GM18867 (cell line): ENCODE data around the gene BTD.
"Not testable (repeated sequence)": the region's sequence is repeated elsewhere in the genome, so short reads cannot be mapped to it uniquely, and the experiment has no call there.

Experiments
- ATAC-seq: cut with Tn5 transposase; IDR thresholded peaks from one replicate; pipeline ENCODE4 v1.9.1; 2021; ENCODE audit warnings: mild to moderate bottlenecking, moderate library complexity; ENCODE audit not compliant: unreplicated experiment

BTD gene

DNA sequence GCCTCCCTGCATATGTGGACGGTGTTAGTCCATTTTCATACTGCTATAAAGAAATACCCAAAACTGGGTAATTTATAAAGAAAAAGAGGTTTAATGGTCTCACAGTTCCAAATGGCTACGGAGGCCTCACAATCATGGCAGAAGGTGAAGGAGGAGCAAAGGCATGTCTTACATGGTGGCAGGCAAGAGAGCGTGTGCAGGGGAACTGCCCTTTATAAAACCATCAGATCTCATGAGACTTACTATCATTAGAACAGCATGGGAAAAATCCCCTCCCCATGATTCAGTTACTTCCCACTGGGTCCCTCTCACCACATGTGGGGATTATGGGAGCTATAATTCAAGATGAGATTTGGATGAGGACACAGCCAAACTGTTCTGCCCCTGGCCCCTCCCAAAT is 1.3 kb downstream of the BTD start:
- not testable (repeated sequence) for ATAC-seq

DNA sequence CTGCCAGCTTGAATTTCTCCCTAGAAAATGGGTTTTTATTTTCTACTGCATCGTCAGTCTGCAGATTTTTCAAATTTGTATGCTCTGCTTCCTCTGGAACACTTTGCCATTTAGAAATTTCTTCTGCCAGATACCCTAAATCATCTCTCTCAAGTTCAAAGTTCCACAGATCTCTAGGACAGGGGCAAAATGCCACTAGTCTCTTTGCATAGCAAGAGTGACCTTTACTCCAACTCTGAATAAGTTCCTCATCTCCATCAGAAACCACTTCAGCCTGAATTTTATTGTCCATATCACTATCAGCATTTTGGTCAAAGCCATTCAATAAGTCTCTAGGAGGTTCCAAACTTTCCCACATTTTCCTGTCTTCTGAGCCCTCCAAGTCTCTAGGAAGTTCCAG is 3.0 kb downstream of the BTD start:
- not testable (repeated sequence) for ATAC-seq

DNA sequence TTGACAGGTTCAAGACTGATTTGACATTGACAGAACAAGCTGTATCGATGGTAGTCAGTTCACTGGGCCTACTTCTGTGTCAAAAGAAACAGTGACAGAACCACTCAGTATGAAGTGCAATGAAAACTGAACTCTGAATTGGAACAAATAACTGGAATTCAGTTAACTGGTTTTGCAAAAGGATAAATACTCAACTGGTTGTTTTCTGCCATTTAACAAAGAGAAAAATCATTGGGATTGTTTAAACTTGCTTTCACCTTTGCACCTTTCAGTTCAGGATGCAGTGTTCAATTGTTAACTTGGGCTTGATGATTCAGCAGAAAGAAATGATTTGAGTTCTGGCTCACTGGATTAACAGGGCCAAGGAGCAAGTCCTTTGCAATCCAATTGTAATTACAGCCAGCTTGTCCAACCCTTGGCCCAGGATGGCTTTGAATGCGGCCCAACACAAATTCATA is 4.9 kb downstream of the BTD start:
- no peak for ATAC-seq

DNA sequence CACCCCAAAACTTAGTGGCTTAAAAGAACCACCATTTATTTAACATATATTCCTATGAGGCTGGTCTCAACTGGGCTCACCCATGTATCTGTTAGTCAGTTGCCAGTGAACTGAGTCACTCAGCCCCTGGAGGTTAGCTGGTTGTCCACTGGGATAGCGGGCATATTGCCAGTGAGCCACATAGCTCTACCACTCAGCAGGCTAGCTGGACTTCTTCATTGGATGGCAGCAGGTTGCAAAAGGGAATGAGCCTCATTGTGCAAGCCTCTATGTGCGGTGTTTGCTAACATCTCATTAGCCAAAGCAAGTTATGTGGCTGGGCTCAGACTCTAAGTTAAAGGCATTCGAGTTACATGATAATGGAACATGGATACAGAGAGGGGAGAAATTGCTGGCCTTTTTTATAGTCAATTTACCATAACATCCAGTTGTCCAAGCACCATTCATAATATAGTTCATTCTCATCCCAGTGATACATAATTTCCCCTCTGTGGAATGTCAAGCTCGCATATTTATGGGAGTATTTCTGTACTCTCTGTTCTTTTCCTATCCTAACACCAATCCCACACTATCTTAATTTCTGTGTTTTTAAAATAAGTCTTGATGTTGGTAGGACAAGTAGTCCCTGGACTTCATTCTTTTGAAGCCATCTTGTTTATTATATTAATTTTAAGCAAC is 8.7 kb downstream of the BTD start:
- no peak for ATAC-seq

DNA sequence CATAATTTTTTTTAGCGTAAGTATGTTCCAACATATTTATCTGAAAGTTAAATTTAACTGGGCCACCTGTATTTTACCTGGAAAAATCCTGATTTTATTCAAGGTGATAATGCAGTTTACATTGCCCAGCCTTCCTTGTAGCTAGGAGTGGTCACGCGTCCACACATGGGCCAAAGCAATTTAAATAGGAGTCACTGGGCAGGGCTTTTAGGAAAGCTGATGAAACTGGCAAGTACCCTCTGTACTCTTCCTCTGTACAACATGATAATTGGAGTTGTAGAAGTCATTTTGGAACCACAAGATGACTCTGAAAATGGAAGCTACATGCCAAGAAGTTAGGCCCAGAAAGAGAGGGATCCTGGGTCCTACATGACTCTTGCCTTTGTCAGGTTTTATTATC is 9.5 kb downstream of the BTD start:
- no peak for ATAC-seq

DNA sequence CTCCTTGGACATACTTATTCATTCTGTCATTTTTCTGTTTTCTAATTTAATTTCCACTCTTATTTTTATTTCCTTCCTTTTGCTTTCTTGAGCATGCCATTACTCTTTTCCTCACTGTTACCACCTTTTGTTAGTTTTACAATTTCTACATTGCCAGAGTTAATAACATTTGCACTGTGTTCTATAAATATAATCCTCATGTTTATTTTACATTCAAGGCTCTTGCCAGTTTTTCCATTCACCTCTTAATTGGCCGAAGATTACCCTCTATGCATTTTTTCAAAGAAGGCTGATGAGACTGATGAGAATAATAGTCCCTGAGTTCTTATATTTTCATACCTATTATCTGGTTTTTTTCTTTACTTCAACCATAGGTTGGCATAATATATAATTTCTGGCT is 10.5 kb downstream of the BTD start:
- ATAC-seq = no peak

DNA sequence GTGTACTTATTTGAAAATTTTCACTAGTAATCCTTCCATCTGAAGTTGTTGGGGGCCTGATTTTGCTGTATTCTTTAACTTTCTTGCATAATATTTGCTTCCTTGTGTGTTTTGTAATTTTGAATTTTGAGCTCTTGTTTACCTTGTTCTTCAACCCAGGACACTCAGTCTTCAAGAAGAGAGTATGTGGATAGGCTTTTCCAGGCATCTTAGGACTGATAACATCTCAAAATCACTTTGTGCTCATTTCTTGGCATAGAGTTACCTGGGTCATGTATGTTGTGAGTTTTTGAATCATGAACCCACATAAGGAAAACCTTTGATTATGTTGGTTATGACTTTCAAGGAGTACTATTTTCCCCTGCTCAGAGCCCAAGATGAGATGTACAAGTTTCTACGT is 13.4 kb downstream of the BTD start:
- ATAC-seq = no peak

DNA sequence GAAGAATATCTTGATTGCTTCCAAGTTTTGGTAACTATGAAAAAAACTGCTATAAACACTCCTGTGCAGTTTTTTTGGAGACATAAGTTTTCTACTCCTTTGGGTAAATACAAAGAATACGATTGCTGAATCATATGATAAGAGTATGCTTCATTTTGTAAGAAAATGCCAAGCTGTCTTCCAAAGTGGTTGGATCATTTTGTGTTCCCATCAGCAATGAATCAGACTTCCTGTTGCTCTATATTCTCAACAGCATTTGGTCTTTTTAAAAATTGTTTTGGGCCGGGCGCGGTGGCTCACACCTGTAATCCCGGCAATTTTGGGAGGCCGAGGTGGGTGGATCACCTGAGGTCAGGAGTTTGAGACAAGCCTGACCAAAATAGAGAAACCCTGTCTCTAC is 14.5 kb downstream of the BTD start:
- no peak for ATAC-seq

DNA sequence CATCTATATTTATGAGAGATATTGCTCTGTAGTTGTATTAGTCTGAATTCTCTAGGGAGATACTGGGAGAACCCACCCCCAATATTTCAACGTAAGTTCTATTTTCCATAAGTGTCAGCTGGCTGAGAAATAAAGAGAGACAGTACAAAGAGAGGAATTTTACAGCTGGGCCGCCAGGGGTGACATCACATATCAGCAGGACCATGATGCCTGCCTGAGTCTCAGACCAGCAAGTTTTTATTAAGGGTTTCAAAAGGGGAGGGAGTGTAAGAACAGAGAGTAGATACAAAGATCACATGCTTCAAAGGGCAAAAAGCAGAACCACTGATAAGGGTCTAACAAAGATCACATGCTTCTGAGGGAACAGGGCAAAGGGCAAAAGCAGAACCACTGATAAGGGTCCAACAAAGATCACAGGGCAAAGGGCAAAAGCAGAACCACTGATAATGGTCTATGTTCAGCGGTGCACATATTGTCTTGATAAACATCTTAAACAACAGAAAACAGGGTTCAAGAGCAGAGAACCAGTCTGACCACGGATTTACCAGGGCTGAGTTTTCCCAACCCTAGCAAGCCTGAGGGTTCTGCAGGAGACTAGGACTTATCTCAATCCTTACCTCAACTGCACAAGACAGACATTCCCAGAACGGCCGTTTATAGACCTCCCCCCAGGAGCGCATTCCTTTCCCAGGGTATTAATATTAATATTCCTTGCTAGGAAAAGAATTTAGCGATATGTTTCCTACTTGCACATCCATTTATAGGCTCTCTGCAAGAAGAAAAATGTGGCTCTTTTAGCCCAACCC is 18.3 kb downstream of the BTD start:
- not testable (repeated sequence) for ATAC-seq

DNA sequence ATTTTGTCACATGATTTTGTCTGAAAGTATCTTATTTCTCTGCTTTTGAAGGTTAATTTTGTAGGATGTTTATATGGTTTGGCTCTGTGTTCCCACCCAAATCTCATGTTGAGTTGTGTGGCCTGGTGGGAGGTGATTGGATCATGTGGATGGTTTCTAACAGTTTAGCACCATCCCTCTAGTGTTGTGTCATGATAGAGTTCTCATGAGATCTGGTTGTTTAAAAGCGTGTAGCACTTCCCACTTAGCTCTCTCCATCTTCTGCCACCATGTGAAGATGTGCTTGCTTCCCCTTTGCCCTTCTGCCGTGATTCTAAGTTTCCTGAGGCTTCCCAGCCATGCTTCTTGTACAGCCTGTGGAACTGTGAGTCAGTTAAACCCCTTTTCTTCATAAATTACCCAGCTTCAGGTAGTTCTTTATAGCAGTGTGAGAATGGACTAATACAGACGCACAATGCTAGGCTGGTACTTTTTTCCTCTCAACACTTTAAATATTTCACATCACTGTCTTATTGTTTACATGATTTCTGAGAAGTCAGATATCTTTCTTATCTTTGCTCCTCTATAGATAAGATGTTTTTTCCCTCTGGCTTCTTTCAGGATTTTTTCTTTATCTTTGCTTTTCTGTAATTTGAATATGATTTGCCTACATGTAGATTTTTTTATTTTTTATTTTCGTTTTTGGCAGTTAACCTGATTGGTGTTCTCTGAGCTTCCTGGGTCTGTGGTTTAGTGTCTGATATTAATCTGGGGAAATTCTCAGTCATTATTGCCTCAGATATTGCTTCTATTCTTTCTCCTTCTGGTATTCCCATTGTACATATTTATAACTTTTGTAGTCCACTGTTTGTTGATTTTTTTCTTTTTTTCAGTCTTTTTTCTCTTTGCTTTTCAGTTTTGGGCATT is 22.2 kb downstream of the BTD start:
- no peak for ATAC-seq

DNA sequence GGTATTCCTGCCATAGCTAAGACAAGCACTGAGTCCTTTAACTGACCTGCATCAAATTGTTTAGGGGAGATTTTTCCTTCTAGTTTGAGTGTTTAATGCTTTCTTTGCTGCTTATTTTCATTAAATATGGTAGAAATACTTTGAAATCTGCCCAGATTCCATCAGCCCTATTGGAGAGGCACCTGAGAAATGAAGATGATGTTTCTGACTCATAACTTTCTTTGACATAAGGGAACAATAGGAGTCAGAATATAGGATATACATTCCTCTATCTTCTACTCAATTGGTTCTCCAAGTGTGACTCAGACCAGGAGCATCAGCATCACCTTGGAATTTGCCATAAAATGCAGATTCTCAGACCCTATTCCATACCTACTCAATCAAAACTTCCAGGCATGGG is 27.4 kb downstream of the BTD start:
- ATAC-seq = no peak

DNA sequence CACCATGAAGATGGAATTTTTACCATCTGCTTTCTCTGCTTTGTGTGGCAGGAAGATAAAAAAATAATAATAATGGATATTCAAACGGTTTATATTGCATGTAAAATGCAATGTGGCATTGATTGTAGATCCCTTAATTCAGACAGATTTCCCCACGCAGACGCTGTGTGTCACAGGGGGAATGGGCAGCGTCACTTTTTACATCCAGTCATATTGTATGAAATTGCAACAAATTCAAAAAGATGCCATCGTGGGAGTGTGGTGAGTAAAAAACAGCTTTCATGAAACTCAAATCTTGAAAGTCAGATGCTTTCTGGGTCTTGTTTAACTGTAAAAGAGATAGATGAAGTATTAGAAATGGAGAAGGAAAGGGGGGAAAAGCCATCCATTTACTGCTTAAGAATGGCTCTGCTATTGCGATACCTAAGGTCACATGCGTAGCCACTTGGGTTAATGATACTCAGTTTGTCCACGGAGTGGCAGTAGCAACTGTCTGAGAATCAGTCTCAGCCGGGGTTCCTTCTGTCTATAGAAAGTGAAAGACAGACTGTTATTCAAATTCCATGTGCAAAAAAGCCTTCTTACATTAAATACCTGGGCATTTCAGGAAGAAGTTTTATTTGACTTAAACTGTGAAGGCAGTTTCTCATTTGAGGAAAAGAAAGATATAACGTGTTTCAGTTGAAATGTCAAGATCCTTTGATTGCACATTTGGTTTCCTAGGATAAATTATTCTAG is 28.5 kb downstream of the BTD start:
- peak; percentile 96 for ATAC-seq

DNA sequence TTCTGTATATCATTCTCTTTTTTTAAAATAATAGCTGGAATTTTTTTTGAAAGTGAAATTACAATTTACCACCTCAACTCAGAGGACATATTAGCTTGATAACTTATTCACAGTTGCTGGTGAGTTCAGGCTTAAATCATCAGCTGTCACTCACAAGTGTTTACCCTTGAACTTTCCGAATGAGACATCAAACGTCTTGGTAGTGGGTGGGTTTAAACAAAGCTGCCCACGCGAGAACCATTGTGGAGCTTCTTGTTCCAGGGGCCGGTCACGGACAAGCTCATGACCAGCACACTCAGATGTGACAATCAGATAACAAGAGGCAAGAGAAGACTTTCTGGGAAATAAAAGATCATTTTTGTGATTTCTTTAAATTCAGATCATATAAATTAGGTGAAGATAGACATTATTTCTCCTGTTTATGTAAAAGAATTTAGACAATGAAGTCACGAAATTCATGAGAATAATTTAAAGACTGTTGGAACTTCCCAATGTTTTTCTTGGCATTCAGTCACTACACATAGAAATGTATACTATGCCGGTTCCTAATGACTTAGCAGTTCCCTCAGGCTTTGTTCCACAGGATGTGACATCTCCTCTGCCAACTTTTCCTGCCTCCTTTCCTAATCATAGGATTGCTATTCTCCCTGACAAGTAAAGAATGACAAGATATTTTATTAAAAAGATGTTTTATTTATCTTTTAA is 29.3 kb downstream of the BTD start:
- ATAC-seq = peak; percentile 43

DNA sequence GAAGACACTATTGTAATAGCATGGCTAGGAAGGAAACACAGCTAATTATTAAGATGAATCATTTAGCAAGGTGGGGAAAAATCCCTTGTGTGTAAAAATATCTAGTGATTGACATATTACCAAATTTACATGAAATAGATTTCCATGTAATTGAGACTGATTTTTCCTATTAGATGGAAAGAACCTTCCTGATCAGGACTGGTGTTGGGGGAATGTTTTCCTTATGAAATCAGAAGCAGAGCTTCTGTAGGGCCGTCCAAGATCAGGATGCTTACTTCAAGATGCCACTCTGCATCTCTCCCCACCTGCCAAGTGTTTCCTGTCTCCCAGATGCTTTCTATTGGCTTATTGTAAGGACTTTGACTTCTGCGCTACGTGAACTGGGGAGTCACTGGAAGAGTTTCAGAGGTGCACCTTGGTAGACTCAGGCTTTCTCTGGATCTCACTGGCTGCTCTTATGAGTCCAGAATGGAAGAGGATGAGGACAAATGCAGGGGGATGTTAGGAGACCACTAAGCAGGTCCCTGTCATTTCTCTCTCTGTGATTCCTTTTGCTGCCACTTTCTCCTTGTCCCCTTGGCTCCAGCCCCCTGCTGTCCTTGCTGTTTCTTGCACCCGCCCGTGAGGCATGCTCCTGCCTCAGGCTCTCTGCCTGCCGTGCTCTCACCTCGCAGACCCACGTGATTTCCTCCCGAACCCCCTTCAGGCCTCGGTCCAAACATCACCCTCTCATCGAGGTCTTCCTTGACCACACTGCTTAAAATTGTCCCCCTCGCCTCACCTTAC is 30.1 kb downstream of the BTD start:
- no peak for ATAC-seq

DNA sequence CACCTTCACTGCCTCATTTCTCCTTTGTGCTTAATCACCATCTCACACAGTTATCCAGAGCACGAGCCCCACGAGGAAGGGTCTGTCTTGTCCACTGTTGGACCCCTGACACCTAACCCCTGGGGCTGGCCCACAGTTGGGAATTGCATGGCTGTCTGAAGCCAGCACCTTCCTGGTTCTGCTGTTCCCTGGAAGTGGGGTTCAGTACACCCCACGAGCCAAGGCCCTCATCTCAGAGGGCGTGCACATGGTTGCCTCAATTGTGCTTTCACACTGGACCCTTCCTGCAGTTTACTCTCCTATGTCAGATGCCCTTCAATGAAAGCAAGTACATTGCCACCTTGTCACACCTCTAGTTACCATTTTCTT is 30.7 kb downstream of the BTD start:
- no peak for ATAC-seq

DNA sequence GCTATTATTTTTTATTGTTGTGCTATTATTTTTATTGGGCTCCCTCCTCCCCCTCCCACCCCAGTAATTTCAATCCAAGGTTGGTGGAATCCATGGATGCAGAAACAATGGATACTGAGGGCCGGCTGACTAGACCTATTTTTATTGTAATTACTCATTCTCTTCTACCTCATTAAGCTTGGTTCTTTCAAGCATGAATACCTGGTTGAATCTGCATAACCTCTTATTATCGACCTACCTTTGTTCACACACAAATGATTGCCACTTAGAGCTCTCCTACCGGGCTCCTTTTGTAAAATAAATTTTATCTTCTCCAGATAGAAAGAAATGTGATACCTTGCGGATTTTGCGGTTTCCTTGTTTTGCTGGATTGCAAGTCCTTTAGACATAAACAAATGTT is 31.6 kb downstream of the BTD start:
- no peak for ATAC-seq

DNA sequence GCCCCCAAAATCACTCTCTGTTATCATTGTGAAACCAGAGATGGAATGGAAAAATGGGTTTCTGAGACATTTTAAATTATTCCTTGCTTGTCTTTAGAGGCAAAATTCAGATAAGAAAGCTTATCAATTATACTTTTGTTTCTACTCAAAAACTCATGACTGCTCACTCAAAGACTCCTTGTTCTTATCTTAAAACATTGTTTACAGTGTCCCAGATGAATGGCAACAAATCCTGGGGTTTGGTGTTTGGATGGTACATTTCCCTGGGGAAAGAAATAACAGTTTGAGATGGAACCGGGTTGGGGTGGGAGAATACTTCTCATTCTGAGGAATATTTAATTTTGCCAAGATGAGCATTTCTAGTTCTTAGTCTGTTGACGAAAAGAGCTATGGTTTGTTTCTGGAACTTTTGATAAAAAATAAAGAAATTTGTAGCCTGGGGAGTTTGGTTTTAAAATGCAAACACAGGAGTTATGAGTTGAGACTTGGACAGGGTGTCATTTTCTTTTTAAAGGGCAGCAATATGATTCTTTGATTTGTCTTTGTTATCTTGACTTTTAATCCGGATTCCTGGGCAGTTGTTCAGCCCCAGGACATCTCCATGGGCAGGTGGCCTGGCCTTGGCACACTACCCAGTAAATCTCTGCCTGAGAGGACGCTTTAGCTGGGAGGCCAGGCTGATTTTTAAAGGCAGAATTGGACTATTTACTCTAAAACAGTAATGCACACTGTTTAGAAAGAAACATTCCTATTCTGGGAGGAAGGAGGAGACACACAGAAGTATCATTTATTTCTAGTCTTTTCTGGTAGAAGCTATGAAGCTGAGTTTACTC is 32.4 kb downstream of the BTD start:
- no peak for ATAC-seq

DNA sequence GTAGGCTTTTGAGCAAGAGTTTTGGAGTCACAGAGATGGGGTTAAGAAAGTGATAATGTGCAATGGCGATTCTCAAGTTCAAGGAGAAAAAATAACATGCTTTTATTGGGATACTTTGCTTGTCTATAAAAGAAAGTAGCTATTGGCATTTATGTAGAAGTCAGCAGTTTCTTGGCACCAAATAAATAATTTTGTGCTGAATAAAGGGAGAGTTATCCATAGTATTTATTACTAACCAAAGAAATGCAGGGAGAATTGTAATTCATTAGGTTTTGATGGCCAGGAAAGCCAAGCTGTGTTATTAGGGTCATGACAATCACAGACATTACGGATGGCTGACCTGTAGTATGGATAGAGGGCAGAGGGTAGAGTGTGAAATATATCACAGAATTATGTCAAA is 33.1 kb downstream of the BTD start:
- ATAC-seq = no peak
